ENCODE measurements around the gene KHDRBS1. TPM values are rescaled to one million over a fixed set of nuclear protein-coding genes. Genes with fewer than 3 reads are reported as not detected.

KHDRBS1 gene
- total and polyA plus RNA-seq, 2 experiments from 2014 or later = 191 to 251 TPM

DNA sequence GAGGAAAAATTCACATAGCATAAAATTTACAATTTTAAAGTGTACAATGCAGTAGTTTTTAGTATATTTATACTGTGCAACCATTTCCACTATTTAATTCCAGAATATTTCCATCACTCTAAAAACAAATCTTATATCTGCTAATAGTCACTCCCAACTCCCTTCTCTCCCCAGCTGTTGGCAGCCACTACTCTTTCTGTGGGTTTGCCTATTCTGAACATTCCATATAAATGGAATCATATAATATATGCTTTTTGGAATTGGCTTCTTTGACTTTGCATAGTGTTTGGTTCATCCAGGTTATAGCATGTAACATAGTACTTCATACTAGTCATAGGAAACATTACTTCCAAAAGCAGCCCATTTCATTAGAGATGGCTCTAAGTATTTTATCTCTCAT, 34.0 kb downstream of the KHDRBS1 start (continued):
- TF ChIP-seq CREB1 (CRISPR knock-in tag; IDR thresholded peaks at IDR 0.05; ENCODE audit: low read depth) (no peak), ZNF114 (CRISPR knock-in tag; IDR thresholded peaks at IDR 0.05) (no peak), ZNF331 (CRISPR knock-in tag; IDR thresholded peaks at IDR 0.05; ENCODE audit: low read depth) (no peak), NANOG (IDR thresholded peaks at IDR 0.05; ENCODE audit: borderline replicate concordance) (no peak), EZH2 (IDR thresholded peaks at IDR 0.05; ENCODE audit: low read depth, unreplicated experiment) (no peak), STAT1 (IDR thresholded peaks at IDR 0.05; ENCODE audit: unreplicated experiment) (no peak)
- TF ChIP-seq, protein P1, sequence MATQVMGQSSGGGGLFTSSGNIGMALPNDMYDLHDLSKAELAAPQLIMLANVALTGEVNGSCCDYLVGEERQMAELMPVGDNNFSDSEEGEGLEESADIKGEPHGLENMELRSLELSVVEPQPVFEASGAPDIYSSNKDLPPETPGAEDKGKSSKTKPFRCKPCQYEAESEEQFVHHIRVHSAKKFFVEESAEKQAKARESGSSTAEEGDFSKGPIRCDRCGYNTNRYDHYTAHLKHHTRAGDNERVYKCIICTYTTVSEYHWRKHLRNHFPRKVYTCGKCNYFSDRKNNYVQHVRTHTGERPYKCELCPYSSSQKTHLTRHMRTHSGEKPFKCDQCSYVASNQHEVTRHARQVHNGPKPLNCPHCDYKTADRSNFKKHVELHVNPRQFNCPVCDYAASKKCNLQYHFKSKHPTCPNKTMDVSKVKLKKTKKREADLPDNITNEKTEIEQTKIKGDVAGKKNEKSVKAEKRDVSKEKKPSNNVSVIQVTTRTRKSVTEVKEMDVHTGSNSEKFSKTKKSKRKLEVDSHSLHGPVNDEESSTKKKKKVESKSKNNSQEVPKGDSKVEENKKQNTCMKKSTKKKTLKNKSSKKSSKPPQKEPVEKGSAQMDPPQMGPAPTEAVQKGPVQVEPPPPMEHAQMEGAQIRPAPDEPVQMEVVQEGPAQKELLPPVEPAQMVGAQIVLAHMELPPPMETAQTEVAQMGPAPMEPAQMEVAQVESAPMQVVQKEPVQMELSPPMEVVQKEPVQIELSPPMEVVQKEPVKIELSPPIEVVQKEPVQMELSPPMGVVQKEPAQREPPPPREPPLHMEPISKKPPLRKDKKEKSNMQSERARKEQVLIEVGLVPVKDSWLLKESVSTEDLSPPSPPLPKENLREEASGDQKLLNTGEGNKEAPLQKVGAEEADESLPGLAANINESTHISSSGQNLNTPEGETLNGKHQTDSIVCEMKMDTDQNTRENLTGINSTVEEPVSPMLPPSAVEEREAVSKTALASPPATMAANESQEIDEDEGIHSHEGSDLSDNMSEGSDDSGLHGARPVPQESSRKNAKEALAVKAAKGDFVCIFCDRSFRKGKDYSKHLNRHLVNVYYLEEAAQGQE (IDR thresholded peaks at IDR 0.05; ENCODE audit: unreplicated experiment) = no peak
- TF ChIP-seq, protein P2, sequence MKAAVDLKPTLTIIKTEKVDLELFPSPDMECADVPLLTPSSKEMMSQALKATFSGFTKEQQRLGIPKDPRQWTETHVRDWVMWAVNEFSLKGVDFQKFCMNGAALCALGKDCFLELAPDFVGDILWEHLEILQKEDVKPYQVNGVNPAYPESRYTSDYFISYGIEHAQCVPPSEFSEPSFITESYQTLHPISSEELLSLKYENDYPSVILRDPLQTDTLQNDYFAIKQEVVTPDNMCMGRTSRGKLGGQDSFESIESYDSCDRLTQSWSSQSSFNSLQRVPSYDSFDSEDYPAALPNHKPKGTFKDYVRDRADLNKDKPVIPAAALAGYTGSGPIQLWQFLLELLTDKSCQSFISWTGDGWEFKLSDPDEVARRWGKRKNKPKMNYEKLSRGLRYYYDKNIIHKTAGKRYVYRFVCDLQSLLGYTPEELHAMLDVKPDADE (IDR thresholded peaks at IDR 0.05) = no peak

DNA sequence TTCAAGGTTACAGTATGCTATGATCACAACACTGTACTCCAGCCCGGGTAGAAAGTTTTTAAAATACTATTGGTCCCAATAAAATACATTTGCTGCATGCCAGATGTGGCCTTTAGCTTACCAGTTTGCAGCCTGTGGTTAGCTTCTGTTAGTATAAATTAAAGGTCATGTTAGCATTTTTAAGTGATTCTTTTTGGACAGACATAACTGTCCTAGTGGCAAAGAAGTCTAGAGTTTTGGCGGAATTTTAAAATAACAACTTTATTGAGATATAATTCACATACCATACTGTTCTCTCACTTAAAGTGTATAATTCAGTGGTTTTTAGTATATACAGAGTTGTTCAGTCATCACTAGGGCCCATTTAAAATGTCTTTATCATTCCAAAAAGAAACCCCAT, 34.8 kb downstream of the KHDRBS1 start:
- Mint-ChIP-seq H3K27me3 (ENCODE audit: insufficient read depth, low read depth, poor library complexity) (no peaks in the 10 kb centered on the region), H3K27ac (no peak overlapping the region), H3K4me1 (no peaks in the 10 kb centered on the region; the same call in 2 of the 3 replicates), H3K36me3 (ENCODE audit: low read depth) (peaks cover 62% of the 10 kb centered on the region), H3K4me3 (no peak overlapping the region), H3K9me3 (no peaks in the 10 kb centered on the region)
- no peaks in the 10 kb centered on the region for H3K4me1 ChIP-seq (ENCODE audit: insufficient read depth)
- peaks cover 75% of the 10 kb centered on the region for H3K36me3 ChIP-seq (ENCODE audit: insufficient read depth)
- no peak overlapping the region for H3K4me3 ChIP-seq
- H3K79me2 ChIP-seq (replicated peaks; ENCODE audit: insufficient read depth) = peaks cover 3% of the 10 kb centered on the region; the same call in 1 of the 2 replicates
- DNase-seq (ENCODE audit: low spot score) (no peak), ATAC-seq (no peak)
- H3K4me2 ChIP-seq = no peak overlapping the region
- H2AFZ ChIP-seq = no peak overlapping the region
- H4K20me1 ChIP-seq (replicated peaks; ENCODE audit: insufficient read depth) = peaks cover 48% of the 10 kb centered on the region
- H3K27ac ChIP-seq (ENCODE audit: low read depth) = no peak overlapping the region
- no peaks in the 10 kb centered on the region for H3K9me2 ChIP-seq (ENCODE audit: insufficient read depth)
- peaks cover 23% of the 10 kb centered on the region for H3F3A ChIP-seq (replicated peaks; ENCODE audit: low read depth)
- H3K27me3 ChIP-seq (ENCODE audit: insufficient read depth) = no peaks in the 10 kb centered on the region
- TF ChIP-seq NANOG (IDR thresholded peaks at IDR 0.05; ENCODE audit: borderline replicate concordance) = no peak
- no peak for TF ChIP-seq JUNB (IDR thresholded peaks at IDR 0.05; ENCODE audit: unreplicated experiment)
- TF ChIP-seq, protein P1 (IDR thresholded peaks at IDR 0.05; ENCODE audit: unreplicated experiment) = no peak
- TF ChIP-seq ZNF462 (CRISPR knock-in tag; IDR thresholded peaks at IDR 0.05) = no peak
- no peak for TF ChIP-seq EZH2phosphoT487 (IDR thresholded peaks at IDR 0.05; ENCODE audit: unreplicated experiment)
- TF ChIP-seq CREB1 (CRISPR knock-in tag; IDR thresholded peaks at IDR 0.05; ENCODE audit: low read depth) = no peak

All from GM23338 (cell line).